Activated CD4-positive, alpha-beta memory T cell treated with anti-CD3 and anti-CD28 coated beads for 36 hours (primary cell): ENCODE measurements around the gene MYOF. TPM values are rescaled to one million over a fixed set of nuclear protein-coding genes. Genes with fewer than 3 reads are reported as not detected.

ENCODE experiments used
- CTCF ChIA-PET: fragments of 350-600 bp; sonication (Branson Sonifier 250); formaldehyde crosslinking; loops from one replicate; lab custom pipeline; 2021; ENCODE audit warnings: antibody characterized with exemption, inconsistent platforms; lab: Charles Lee
- POLR2A ChIA-PET: fragments of 350-600 bp; sonication (Branson Sonifier 250); formaldehyde crosslinking; loops from one replicate; lab custom pipeline; 2021; ENCODE audit warnings: antibody characterized with exemption; lab: Charles Lee
- DNase-seq: peaks from one replicate; pipeline ENCODE4 v3.0.0-alpha.2; 2020
- H3K27ac Mint-ChIP-seq: one replicate; pipeline ENCODE4 v1.8.0; 2021; ENCODE audit warnings: mixed read lengths
- H3K27me3 Mint-ChIP-seq: one replicate; pipeline ENCODE4 v1.8.0; 2021; ENCODE audit warnings: mixed read lengths
- H3K36me3 Mint-ChIP-seq: one replicate; pipeline ENCODE4 v1.8.0; 2021; ENCODE audit warnings: mixed read lengths
- H3K4me1 Mint-ChIP-seq: one replicate; pipeline ENCODE4 v1.8.0; 2021; ENCODE audit warnings: low read depth, mixed read lengths
- H3K4me3 Mint-ChIP-seq: one replicate; pipeline ENCODE4 v1.8.0; 2021; ENCODE audit warnings: mild to moderate bottlenecking, mixed read lengths
- H3K9me3 Mint-ChIP-seq: one replicate; pipeline ENCODE4 v1.8.0; 2021; ENCODE audit warnings: mixed read lengths
- intact Hi-C: fragments of 100-400 bp; cut with micrococcal nuclease; formaldehyde crosslinking; loops from one replicate; pipeline ENCODE4 v1.15.1; 2023
- total RNA-seq, 2 experiments: library from RNA; stranded (reverse); gene quantifications; one replicate each; pipeline ENCODE4 v1.2.3, GENCODE V29; 2021

MYOF gene
- total RNA-seq, 2 experiments from 2014 or later, result 49.3 to 49.7 TPM

DNA sequence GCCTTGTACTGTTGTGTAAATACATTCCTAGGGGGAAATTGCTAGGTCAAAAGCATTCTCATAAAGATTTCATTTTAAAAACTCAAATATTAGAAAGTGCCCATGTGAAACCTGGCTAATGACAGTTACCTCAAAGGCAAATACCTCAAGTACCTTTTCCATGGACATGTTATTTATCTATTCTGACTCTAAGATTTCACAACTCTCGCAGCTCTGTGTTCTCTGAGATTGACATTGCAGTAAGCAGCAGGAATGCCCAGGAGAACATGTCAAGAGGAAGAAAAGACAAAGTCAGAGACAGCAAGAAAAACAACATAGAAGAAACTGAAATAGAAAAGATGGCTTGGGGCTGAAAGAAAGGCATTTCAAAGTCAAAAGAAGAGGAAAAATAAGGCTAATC, 221.0 kb downstream of the MYOF start:
- POLR2A ChIA-PET, result no interaction called here

DNA sequence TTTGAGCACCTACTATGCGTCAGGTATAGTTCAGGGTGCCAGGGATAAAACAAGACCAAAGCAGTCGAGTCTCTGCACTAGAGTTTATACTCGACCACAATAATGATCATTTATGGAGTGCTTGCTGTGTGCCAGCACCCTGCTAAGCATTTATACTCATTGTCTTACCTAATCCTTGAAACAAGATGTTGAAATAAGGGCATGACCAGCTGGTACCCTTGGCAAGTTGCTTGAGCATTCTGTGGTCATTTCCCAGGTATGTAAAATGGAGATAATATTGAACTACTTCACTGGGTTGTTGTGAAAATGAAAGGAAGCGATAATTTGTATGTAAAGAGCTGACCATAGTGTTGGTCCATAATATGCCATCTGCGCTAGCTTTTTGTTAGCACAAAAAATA, 223.0 kb downstream of the MYOF start:
- no peak overlapping the region for H3K27ac Mint-ChIP-seq
- no peaks in the 10 kb centered on the region for H3K4me1 Mint-ChIP-seq
- DNase-seq, result no peak
- H3K27me3 Mint-ChIP-seq, result no peaks in the 10 kb centered on the region
- intact Hi-C loops, result no loop called here
- H3K4me3 Mint-ChIP-seq, result no peak overlapping the region
- no peaks in the 10 kb centered on the region for H3K9me3 Mint-ChIP-seq
- ChIA-PET CTCF (no interaction called here), POLR2A (no interaction called here)
- H3K36me3 Mint-ChIP-seq, result no peaks in the 10 kb centered on the region

More for the DNA sequence above, 221.0 kb downstream of the MYOF start:
- Mint-ChIP-seq H3K27ac (no peak overlapping the region), H3K27me3 (no peaks in the 10 kb centered on the region), H3K36me3 (no peaks in the 10 kb centered on the region), H3K9me3 (no peaks in the 10 kb centered on the region), H3K4me3 (no peak overlapping the region), H3K4me1 (no peaks in the 10 kb centered on the region)
- CTCF ChIA-PET, result no interaction called here
- no peak for DNase-seq
- intact Hi-C loops, result no loop called here

Other genes with a start within 250 kb of the MYOF start
- gene CEP55, start 14.3 kb upstream of the MYOF start, total RNA-seq, result 10 to 100 TPM; 88.0 to 91.3 TPM
- not detected for gene FFAR4, start 84.3 kb upstream of the MYOF start, total RNA-seq
- not detected for gene RBP4, start 118.9 kb upstream of the MYOF start, total RNA-seq
- not detected for gene PDE6C, start 130.2 kb upstream of the MYOF start, total RNA-seq
- gene FRA10AC1, start 220.3 kb upstream of the MYOF start, total RNA-seq, result 10 to 100 TPM; 18.6 to 19.0 TPM